ENCODE results near the gene MED13L.

MED13L gene

DNA sequence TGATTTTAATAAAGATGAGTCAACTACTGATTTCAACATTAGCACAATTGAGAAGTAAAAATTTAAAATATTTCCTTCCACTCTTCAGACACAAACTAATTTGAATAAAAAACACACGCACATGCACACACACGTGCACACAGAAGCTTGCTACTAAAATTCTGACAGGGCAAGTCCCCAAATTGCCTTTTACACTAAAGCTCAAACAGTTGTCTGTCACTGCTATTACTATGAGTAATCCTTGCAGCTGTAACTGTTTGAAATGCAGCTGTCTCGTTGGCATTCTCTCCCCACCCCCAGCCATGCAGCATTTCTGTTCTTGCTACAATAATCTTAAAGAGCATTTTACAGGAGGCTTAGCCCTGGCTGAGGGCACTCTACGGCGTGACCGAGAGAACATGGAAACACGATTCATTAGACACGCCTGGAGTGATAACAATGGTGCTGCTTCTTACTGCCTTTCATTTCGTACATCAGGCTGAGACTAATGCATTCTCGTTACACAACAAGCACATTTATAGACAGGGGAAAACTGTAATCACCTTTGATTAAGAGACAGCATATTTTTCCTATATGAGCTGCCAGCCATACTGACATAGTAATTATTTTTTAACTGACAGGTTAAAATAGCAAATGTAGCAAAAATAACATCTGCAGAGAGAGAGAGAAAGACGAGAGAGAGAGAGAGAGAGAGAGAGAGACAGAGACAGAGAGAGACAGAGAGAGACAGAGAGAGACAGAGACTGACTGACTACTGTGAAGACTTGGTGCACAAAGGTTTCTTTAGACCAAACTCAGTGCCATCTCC is 153.8 kb downstream of the MED13L start:
- peak; percentile 51 for DNase-seq

DNA sequence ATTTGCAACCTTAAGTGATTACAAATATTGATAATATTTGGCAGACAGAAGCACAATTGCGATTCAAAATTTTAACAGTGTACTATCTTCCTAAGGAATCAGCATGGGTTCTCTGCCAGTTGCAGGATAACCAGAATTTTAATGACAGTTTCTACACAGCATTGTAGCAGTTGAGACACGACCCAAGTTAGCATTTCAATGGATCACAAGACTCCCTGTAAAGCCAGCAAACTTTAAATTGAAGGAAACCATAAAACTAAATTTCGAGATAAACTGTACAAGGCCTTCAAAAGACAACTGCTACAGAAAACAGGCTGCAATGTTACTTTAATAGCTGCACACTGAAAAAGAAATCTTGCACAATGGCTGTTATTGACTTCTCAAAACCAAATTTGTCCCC is 154.9 kb downstream of the MED13L start:
- no peak for DNase-seq

DNA sequence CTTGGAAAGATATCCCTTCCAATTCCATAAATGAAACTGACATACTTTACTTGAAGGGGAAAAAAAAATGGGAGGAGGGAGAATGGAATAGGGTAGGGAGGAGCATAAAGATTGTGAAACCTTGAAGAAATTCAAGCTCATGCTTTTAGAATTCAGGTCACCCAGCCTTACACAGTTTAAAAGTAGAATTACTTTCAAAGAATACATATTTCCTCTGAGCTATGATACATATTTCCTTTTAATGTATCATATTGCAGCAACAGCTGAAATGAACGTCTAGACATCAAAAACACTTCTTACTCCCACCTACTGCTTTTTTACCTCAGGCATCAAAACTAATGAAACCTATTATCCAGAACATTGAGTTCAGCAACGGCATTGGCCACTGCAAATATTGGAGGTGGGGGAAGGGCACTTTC is 156.0 kb downstream of the MED13L start:
- DNase-seq = no peak

DNA sequence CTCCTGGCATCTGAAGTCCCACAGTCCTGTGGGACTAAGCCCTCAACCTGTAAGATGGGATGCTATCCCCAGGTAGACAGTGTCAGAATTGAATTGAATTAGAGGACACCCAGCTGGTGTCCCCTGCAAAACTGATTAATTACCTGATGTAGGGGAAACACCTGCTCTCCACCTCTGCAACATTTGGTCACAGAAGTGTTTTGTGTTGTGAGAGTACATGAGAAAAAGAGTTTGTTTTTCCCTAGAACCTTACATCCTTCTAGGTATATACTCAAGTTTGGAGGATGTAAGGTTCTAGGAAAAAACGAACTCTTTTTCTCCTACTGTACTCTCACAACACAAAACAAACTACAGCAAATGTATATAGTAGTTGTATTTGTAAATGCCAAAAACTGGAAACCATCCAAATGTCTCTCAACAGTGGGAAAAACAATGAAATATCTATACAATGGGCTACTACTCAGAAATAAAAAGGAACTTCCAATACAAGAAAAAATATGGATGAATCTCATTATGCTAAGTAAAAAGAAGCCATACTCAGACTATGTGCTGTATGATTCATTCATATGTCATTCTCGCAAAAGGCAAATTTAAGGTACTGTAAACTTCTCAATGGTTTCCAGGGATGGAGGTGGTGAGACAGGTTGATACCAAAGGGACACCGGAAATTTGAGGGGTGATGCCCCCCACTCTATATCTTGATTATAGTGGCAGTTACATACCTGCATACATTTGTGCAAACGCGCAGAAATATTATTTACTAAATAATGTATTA is 160.7 kb downstream of the MED13L start:
- no peak for DNase-seq

DNA sequence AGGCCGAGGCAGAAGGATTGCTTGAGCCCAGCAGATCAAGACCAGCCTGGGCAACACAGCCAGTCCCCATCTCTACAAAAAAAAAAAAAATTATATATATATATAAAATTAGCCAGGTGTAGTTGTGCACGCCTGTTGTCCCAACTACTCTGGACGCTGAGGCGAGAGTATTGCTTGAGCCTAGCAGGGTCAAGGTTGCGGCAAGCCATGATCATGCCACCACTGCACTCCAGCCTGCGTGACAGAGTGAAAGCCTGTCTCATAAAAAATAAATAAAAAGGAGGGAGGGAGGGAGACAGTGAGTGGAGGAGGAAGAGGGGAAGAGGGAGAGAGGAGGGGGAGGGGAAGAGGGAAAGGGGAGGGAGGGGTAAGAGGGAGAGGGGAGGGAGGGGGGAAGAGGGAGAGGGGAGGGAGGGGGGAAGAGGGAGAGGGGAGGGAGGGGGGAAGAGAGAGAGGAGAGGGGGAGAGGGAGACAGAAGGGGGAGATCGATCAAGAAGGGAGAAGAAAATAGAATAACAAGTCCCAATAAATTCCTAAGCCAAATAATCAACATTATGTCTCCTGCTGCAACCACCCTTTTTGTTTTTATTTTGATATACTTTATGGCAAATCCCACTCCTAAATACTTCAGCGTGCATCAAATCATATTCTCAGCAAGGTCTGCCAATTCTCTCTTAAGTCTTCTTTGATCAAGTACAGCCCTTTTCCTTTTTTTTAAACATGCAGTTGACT is 163.9 kb downstream of the MED13L start:
- DNase-seq = no peak

DNA sequence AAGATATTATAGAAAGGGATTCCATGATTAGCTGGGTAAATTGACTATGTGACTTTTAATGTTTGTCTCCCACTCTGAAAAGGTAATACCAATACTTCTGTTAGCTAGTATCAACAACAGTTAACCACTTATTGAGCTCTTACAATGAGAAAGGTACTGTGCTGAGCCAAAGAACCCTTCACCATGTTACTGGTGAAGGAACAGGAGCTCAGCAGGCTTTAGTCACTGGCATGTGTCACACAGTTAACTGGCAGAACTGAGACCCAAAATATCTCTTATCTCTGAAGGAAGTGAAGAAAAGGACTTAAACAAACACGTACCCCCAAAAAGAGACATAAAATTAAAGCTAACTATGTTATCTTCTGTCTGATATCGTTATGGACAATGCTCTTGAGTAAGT is 170.6 kb downstream of the MED13L start:
- DNase-seq = peak; percentile 38

DNA sequence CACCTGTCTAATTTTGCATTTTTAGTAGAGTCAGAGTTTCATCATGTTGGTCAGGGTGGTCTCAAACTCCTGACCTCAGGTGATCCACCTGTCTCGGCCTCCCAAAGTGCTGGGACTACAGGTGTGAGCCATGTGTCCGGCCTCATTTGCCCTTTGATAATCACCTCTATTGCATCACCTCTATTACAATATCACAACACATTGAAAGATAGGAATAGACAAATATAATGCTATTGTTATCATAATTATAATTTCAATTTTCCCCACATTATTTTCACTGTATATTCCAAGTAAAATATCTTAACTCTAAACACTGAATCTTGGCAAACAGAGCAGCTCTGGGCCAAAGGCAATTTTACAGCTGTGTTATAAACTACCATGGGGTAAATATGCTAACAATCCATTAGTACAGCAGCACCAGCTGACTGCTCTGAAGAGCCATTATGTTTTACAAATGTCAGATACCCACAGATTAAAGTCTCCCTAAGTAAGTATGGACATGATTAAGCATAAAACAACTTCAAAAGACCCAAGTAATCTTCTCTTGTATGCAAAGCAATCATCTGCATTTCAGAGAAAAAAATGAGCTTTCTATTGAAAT is 173.2 kb downstream of the MED13L start:
- no peak for DNase-seq

DNA sequence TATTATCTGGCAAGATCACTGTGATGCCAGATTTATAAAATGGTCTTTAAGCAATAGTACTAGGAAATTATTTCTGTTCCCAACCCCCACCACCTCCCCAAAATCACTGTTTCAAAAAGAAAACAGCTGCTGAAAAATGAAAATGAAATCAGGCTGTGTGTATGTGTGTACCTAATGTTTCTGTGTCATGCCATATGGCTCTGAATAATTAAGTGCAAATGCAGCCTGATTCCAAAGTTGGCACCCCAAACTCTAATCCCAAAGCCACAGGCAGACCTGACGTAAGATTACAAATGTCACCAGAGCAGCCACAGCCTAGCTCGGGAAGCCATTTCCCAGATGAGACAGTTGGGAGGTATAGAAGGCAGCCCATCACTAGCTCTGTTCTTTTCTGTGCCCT is 175.5 kb downstream of the MED13L start:
- DNase-seq = no peak

DNA sequence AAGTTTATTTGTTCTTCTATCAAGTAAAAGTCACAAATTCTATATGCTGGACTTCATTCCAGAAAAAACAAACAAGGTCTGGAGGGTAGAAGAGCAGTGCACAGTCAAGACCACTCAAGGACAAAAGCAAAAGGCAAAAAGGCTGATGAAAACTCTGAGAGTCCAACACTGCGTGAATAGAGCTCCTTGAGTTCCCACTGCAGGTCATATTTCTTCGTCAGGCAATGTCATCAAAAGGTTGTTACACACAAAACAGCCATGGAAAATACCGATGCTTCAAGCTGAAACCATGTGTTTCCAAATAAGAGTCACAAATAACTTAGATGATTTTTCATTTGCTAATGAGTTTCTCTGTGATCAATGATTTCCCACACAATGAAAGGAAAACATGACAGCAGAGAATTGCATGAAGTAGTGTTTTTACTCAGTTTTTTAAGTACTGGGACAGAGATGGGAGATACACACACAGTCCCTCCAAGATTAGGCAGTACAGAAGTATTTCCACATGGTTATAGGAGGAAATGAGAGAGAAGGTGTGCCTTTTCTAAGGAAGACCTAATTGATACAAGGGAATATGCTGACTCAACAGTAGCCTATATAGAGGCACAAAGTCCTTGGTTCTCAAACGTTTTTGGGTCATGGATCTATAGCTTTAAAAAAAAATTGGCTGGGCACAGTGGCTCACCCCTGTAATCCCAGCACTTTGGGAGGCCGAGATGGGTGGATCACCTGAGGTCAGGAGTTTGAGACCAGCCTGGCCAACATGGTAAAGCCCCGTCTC is 177.7 kb downstream of the MED13L start:
- DNase-seq = no peak

DNA sequence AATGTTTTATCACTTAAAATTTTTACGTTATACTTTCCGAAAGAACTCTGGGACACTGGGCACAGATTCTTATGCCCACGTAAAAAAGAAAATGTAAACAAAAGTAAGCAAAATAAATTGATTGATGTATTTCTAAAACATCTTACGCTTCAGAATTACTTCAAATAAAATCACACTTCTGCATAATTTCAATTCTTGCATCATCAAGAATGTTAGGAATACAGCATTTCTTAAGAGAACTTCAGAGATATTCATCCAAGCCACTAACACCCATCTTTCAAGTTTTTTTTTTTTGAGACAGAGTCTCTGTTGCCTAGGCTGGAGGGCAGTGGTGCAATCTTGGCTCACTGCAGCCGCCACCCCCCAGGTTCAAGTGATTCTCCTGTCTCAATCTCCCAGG is 180.6 kb downstream of the MED13L start:
- DNase-seq = no peak

DNA sequence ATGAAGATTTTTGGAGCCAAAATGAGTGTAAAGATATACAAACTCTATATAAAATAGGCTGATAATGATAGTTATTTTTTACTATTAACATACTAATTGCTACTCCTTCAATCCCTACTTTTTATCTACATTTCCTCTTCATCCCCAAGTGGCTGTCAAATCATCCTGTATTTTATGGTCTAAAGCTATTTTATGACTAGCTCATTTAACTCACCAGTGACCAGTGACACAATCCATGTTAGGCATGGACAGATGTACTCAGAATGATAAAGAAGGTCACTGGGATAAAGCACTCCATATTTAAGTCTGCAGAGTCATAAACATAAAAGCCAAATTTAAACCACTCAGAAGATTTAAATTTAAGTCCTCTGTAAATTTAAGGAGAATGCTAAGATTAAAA is 183.0 kb downstream of the MED13L start:
- peak; percentile 23 for DNase-seq

DNA sequence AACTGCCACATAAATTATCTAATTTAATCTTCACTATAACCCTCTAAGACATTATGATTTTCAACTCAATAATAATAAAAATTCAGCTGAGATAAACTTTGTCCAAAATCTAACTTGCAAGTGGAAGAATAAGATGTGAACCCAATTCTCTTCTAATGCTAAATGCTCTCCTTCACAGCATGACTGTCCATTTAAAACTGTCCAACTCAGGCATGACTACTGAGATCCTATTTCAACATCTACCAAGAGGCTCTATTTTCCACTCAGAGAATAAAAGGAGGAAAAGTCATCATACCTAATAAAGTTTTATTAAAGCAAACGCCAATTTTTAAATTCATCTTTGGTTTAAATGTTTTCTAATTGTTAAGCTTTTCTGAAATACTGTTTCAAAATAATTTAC is 183.6 kb downstream of the MED13L start:
- no peak for DNase-seq

DNA sequence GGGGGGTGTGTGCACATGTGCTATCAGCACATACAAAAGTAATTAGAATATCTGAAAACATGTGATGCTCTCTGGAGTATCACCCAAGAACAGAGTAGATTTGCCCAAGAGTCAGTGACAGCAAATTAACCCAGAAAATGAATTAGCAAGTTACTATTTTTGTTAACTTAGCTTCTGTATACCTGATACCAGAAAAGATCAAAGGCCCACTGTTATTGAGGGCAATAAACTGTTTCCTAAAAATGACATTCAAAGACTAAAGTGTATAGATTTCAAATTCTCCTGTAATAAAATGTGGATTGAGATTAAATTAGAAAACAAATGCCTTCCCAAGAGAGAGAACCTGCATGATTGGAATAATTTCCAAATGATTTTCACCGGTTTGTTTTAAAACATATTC is 184.7 kb downstream of the MED13L start:
- no peak for DNase-seq

DNA sequence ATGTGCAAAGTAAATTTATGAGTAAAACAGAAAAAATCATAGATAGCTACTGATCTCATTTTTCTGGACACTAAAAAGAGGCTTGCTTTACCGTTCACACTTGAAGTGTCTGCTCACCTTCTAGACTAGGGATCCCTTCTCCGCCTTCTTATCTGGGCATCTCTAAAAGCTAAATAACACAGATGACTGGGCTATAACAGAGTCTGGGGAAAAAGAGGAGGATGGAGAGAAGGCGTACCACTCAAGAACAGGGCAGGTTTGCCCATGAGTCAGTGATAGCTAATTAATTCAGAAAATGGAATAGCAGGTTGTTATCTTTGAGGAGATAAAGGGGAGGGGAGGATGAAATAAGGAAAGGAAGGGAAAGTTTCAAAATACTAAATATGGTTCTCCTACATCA is 185.3 kb downstream of the MED13L start:
- no peak for DNase-seq

DNA sequence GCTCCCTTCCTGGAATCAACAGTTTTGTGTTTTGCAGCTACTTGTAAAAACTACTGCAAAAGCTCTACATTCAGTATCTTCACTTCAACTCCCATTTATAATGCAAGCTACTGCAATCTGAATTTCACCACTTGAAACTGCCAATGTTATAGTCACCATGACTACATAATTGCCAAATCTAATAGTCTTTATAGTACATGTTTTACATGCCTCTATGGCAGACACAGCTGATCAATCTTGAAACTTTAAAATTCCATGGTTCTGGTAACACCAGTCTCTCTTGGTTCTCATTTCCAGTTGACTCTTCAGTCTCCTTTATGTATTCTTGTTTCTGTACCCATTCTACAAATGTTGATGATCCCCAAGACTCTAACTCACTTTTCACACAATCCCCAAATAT is 185.9 kb downstream of the MED13L start:
- no peak for DNase-seq

DNA sequence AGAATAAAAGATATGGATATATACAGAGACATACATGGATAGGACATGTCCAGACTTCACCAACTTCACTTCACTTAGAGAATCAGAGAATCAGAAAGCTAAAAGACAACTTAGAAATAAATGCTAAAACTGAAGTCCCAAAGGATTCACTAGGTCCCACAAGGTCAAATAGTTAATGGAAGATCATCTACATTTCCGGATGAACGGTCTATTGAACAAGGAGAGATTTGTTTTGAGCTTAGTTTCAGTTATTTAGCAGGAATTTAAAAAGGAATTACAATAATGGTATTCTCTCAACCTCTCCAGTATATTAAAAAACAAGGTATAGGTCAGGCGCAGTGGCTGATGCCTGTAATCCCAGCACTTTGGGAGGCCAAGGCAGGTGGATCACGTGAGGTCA is 187.0 kb downstream of the MED13L start:
- DNase-seq = no peak

DNA sequence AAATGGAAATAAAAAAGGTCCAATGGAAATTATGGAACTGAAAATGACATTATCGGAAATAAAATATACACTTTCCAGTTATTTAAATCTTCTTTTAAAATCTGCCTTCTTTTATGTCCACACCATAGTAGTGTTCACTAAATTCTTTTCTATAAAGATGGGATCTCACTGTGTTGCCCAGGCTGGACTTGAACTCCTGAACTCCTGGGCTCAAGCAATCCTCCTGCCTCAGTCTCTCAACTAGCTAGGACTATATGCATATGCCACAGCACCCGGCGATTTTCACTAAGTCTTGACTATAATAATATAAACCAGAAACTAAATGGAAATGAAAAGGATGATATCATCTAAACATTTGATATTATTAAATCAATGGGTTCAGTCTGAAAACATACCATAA is 188.4 kb downstream of the MED13L start:
- DNase-seq = no peak

DNA sequence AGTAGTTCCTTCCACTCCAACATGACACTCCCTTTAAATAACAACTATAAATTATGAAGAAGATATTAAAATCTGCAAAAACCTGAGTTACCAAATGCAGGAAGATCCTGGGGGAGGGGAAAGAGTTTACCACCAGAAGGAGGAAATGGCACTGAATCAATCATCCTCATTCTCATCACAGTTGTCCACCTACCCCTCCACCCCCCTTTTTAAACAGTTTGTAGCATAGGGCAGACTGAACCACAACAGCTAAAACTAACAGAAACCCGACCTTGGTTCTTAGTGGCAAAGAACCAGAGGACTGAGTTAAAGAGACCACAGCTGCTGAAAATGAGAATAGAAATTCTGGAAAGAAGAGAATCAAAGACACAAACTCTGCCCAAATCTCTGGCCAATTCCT is 189.5 kb downstream of the MED13L start:
- peak; percentile 41 for DNase-seq

DNA sequence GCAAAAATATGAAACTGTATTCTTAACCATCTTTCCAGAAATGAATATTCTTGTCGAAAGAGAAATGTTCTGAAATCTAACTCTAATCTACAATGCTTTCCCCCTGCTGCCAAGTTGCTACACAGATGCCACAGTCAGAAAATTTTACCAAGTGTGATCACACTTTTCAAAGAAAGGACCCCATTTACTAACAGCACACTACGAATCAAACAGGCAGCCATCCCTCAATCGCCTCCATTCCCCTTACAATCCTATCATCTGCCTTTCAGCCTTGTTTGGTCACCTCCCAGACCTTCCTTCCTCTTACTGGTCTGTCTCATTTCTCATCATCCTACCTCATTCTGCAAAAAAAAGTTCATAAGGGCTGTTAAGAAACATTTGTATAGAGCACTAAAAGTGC is 190.1 kb downstream of the MED13L start:
- DNase-seq = peak; percentile 29

DNA sequence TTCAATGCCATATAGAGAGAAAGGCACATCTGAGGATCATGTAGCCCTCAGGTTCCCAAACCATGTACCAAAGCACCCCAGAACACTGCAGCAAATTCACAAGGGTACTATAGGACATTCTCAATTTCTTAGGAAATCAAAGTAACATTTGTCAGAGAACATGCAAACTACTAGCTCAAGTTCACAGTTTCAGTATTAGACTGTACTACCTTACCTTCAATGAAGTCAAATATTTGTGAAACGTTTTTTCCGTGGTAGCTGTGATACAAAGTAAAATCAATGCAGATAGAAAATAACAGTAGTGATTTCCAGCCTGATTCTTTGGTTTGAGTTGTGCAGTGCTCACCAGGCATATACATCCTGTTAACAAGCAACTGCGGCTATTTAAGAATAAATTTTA is 197.1 kb downstream of the MED13L start:
- DNase-seq = no peak

DNA sequence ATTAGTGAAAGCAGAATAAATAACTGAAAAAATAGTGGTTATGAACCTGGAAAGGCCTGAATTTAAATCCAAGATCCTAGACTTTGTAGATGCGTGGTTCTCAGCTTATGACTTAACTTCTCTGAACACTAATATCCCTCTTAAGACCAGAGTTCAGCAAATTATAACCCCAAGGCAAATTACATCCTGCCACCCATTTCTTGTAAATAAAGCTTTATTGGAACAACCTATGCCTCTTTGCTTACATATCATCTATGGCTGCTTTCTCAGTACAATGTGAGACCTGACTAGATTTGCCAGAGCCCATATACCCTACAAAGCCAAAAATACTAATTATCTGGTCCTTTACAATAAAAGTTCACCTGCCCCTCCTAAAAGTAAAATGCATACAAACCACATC is 199.1 kb downstream of the MED13L start:
- no peak for DNase-seq

DNA sequence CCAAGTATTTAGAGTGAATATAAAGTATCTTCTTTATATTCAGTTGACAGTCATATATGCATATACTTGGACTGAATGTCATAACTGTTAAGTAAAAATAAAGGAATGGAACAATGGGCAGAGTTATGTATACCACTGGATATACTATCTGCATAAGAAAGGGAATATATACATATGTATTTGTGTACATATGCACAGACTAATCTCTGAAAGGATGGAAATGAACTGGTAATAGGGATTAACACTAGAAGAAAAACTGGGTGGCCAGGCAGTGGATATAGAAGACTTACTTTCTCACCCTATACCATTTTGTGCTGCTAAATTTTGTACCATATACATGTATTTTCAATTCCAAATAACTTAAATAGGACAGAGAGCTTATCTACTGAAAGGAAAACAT is 200.1 kb downstream of the MED13L start:
- DNase-seq = no peak

DNA sequence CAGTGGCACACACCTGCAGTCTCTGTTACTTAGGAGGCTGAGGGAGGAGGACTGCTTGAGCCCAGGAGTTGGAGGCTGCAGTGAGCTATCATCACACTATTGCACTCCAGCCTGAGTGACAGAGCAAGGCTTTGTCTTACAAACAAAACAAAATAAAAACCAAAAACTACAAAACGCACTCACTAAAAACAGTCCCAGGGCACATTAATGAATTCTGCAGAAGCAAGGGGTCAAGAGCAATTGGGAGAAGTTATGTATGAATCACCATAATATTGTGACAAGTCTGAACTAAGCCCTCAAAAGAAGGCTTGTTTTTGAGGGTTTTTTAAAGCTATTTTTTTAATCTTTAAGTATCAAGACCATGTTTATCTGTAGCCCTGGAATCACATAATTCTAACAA is 201.1 kb downstream of the MED13L start:
- no peak for DNase-seq
